GM19372 (cell line): Measurements from ENCODE around the gene EEFSEC.

Experiments
- ATAC-seq: cut with Tn5 transposase; IDR thresholded peaks from one replicate; pipeline ENCODE4 v1.9.1; 2021; ENCODE audit warnings: mild to moderate bottlenecking, low read depth, moderate library complexity; ENCODE audit not compliant: unreplicated experiment

Gene EEFSEC

DNA sequence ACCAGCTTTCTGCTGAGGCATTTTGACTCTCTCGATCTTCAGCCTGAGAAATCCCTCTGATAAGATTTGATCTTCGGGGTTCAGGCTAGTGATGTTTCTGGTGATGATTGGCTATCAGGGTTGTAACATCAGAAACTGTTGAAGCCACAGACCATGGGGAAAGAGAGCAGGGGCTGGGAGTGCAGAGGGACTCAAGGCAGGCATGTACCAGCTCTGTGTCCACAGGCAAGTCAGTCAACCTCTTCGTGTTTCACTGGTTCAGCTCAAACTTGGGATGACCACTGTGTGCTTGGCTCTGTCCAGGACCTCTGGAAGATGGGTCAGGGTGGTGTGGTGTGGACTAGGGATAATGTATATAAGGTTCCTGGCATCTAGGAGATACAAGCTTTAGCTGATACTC lies 116.5 kb downstream of the EEFSEC start:
- no peak for ATAC-seq

DNA sequence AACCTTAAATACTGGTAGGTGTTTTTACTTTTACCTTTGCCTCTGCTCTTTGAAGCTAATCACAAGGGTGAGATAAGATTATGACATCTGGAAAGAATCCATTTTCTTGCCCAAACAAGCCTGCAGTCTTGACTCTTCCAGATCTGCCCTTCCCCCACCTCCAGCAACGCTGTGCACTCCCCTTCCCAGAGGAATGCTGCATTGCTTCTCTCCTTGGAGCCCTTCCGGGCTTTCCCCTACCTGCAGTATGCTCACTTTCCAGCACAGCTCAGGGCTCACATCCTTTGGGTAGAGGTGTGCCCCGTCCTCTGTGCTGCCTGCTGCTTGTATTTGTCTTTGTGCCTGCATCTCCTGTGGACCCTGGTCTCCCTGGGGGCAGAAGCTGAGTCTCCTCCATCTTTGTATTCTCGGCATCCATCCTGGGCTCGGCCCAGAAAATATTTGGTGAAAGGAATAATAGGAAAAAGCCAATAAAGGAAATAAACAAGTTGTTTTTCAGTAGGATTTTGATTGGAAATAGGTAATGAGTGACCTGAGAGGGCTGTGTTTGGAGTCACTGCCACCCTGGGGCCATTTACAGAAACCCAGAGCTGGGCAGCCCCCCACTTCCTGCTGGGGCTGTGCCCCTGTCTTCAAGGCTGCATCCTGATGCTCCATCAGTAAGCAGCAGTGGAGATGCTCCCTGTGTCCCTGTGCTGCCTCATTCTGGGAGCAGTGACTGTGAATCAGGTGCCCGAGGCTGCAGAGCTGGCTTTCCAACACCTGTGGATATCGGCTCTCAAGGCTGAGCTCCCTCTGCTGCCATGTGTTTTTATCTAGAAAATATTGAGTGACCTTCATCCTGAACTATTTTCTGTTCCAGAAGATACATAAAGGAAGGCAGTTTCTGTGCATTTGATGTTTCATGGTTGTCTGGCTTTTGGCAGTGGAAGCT lies 117.5 kb downstream of the EEFSEC start:
- ATAC-seq, result no peak

DNA sequence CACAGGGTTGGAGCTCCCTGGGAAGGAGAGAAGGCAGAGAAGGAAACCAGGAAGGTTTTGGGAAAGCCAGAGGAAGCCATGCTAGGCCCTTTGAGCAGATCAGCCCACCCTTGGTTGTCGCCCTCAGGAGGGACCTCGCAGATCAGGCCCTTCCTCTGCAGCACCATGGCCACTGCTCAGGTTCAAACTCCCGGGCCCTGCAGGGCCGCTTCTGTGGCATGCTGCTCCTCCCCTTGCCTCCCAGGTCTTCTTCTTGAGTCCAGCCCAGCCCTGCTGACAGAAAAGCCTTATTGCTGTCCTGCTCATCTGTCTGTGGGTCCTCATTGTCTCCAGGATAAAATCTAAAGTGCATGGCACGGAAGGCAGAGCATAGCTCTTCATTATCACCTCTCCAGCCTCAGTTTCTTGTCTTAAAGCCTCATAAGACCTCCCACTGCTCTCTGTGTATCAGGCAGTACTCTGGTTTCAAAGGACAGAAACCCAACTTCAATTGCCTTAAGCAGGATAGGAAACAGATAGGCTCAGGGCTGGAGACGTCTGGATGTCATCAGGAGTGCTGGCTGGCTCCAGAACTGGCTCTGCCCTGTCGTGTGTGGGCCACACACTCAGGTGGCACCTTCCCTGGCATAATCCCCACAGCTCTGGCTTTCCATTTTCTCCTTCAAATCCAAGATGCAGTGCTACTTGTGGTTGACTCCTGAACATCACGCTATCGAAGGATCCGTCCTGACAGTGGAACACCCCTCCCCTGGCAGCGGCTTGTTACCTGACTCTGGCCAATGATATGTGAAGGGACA lies 118.5 kb downstream of the EEFSEC start:
- ATAC-seq, result no peak

DNA sequence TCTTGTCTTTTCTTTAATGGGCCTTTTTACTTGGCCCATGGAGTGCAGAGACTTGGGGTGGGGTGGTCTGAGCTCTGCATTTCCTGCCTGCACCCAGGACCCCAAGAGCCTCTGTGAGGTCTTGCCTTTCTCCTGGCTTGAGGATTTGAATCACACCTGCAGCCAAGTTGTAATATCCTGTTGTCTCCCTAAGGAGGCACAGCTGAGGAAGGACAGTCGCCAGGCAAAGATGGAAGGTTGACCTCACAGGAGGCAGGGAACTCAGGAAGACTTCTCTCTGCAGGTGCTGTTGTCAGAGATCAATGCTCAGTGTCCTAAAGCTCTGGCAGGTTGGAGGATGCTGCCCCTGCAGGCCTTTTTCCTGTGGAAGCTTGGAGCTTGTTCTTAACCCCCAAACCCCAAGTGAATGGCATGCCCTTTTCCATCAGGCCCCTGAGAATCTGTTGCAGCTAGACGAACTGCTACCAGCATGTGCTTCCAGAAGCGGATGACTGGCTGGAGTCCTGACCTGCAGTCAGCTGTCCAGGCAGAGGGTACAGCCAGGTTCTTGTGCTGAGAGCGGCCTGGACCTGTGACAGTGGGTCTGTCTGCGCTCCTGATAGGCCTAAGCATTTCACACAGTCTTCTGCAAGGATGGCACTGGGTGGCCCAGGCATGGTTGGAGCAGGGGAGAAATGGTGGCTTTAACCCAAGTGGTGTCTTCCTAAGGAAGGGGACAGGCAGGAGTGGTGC lies 120.0 kb downstream of the EEFSEC start:
- ATAC-seq, result no peak

DNA sequence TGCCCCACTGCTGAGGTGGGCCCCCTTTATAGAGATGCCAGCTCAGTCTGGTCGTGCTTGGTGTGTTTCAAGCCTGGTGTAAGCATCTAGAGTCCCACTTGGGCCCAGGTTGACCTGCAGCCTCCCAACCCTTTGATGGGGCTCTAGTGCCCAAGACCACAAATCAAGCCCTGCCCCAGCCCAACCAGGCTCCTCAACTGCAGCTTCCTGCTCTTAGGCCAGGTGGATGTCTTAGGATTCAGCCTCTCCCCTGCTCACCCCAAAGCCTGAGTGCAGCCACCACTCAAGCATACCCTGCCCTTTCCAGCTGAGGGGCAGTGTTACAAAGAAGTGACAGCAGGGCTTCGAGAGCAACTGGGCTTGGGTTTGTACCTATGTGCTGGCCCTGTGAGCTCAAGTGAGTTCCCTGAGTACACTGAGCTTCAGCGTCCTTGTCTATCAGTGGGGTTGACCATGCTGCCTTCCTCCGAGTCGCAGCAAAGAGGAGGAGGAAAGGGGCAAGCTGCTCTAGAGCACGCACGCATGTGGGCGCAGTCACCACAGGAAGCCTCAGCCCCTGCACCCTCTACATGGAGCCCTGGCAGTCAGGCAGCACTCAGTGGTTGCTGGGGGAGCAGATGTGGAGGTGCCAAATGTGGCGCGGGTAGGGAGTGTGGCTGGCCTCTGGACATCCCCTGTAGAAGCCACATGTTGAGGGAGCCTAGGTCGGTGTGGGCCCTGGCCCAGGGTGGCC lies 120.7 kb downstream of the EEFSEC start:
- no peak for ATAC-seq

DNA sequence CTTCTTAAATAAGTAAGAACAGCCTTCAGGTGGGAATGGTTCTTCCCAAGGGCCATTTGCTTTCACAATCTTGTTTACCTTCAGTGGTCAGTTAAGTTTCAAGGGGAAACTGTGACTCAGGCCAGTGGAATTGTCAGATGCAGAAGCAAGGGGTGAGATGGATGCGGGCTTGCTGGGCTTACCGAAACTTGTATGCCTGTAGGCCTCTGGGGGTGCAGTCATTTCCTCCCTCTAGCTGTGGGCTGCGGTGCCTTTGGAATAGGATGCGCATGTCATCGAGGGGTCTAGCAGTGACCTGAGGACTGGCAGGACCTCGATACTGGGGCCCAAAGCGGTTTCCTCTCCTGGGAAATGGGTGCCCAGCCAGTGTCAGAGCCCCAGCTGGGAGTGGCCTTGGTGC lies 121.6 kb downstream of the EEFSEC start:
- ATAC-seq, result no peak

DNA sequence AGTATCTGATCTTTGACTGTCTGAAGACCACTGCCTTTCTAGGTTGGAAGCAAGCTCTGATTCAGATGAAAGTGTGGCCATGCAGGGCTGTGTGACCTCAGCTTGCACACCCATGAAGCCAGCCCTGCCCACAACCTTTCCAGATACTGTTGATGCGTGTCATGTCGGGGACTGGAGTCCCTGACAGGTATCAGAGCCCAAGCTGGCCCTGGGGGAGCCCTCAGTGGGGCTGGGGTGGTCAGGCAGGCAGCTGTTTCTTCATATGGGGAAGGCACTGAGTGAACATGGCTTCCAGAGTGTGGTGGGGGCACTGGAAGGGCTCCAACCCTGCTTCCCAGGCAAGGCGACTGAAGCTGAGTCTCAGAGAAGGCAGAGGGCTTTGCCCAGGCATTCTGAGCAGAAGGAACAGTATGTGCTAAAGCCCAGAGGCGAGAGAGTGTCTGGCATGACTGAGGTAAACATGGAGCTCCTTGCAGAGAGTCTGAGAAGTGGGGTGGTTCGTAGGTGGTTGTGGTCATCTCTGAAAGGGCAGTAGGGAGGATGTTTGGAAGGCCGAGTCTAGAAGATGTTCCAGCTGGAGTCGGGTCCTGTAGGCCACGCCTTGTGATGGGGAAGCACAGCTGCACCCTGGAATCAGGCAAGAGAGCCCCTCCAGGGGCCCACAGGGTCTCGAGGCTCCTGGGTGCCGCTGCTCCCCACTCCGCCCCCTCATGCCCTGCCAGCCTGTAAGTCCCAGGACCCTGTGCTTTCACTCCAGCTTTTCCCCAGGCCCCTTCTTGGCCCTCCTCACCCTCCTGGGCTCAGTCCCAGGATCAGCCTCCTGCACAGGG lies 122.2 kb downstream of the EEFSEC start:
- no peak for ATAC-seq

DNA sequence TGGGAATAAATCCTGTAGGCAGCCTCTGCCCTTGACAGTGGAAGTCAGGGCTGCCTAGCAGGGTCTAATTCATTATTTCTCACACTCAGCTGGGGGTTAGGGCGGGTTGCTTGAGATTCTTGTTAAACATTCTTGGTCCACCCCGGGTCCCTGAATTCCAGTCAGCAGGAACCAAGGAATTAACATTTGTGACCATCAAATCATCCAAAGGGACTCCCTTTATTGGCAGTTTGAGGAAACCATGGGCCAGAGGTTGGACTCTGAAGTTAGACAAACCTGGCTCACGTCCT lies 122.8 kb downstream of the EEFSEC start:
- no peak for ATAC-seq

DNA sequence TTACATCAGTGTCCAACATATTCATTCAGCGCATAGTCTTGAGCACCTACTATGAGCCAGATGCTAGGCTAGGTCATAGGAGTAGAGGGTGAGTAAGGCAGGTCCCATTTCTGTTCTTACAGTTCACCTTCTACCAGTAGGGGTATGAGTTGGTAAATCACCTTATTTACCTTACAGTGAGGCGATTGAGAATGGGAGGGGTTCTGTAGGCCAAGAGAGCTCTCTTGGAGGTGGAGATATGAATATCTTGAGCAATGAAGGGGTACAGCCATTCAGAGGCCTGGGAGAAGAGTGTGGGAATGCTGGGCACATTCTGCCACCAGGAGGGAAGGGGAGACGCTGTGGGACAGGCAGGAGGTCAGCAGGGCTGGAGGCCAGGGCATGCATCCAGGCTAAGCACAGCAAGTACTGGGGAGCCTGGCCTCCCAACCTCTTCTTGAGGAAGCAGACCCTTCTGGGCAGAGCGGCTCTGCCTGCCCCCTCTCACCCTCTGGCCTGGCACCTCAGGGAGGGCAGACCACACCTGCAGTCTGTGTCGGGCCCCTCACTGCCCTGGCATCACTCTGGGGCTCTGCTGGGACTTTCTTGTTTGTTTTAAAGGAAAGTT lies 123.4 kb downstream of the EEFSEC start:
- no peak for ATAC-seq

DNA sequence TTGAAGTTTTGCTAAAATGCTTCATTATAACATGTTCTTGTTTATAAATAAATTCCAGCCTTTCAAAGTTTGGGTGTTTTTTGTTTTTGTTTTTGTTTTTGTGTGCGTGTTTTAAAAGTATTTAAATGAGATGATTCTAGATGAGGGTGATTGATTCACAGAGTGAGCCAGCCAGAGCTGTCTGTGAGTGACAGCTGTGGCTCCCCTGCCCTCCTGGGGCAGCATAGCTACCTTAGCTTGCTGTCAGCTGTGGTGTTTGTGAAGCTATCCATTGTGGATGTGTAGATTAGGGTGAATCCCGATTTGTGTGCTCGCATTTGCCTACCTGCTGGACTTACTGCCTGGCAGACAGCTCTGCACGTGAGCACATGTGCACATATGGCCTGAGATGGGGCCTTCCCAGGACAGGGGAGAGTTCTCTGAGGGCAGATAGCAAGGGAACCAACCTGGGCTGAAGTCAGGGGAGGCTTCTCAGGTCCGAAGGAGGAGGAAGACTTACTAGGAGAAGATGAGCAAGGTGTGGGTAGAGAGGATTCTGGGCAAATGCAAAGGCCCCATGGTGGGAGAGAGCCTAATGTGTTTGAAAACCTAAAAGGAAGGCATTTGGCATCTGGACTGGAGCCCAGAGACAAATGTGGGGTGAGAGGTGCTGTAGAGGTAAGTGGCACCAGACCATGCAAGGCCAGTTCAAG lies 124.2 kb downstream of the EEFSEC start:
- no peak for ATAC-seq

DNA sequence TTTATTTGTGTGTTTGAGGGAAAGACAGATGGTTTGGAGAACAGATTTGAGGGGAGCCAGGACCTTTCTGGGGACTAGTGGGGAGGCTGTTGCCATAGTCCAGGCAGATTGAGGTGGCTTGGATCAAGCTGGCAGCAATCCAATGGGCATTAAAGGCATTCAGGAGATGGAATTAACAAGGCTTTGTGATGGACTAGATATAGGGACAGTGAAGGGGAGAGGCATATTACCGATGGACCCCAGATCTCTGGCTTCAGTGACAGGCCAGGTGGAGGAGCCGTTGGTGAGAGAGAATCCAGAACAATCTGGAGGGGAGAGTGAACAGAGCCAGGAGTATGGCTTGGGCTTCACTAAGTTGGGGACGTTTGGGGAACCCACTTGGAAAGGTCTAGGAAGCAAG lies 124.8 kb downstream of the EEFSEC start:
- ATAC-seq, result no peak

DNA sequence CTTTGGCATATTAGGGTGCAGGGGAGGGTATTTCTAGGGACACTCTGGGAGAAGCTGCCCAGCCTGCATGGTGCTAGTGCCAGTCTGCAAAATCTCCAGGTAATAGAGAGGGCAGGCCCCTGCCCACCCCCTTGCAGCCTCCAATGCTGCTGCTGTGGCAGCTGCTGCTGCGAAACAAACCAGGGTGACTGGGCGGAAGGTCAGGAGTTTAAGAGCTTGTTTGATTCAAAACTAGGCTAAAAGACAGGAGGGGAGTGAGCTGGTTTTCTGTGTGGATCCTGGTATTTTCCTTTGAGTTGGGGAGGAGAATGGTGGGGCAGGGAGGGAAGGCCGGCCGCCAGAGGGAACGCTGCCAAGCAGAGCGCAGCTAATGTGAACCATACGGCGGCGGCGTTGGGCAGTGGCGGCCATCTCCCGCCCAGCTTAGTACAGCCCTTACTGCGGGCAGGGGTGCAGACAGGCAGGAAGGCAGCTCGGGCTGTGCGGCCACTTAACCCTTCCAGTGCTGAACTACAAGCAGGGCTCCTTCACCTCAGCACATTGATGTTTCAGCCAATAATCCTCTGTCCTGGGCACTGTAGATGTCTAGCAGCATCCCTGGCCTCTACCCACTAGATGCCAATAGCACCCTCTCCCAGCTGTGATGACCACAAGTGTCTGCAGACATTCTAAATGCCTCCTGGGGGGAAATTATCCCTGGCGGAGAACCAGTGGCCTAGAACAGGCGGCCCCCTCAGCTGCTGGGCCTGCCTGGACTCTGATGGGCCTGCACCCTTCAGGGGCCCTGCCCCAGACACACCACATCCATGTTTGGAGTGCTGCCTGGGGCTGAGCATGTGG lies 125.7 kb downstream of the EEFSEC start:
- ATAC-seq, result no peak

DNA sequence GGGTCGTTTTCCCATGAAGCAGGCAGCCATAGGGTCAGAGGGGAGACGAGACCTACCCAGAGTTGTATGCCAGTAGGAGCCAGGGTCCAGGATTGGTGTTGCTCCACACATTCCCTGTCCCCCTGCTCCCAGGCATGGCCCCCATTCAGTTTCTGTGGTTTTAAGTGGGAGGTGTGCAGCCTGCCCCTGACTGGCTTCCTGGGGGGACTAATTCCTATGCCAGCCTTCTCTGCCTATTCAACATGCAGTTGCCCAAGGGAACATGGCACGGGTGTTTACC lies 126.3 kb downstream of the EEFSEC start:
- ATAC-seq, result no peak

DNA sequence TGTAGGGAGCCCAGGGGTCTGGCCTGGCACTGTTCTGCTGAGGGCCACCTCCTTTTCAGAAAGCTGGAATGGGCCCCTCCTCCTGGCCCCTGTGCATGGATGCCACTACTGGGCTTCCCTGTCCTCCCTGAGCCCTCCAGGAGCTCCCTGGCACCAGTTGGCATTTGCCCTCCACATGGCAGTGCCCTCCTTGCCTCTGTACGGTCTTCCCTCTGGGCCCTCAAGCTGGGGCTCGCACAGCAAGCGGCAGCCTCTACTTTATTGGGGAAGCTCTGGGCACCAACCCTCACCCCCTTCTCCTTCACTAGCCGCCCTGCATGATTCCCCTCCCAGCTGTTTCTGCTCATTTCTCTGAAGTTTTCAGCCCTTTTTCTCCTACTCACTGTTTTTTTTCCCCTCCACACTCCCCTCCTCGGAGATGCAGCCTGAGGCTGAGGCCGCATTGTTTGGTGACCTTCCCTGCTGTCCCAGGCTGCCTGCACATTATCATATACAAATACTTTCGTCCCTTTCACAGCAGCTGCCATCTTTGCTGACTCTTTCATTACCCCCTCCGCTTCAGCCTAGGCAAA lies 127.3 kb downstream of the EEFSEC start:
- ATAC-seq, result no peak

DNA sequence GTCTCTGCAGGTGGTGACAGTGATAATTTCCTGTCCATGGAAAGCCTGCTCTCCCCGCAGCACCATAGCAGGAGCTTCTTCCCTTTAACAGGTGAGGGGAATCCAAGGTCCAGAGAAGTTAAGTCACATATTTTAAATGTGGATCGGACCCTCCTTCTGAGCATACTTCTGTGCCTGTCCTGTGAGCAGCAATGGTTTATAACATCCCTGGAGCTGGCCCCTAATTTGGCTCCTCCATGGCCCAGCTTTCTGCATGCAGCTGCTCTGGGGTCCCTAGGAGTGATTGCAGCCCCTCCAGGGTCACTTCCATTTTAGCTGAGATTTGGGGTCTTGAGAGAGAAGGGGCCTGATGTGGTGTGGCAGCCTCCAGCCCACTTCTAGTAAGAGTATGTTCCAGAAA lies 127.8 kb downstream of the EEFSEC start:
- no peak for ATAC-seq

DNA sequence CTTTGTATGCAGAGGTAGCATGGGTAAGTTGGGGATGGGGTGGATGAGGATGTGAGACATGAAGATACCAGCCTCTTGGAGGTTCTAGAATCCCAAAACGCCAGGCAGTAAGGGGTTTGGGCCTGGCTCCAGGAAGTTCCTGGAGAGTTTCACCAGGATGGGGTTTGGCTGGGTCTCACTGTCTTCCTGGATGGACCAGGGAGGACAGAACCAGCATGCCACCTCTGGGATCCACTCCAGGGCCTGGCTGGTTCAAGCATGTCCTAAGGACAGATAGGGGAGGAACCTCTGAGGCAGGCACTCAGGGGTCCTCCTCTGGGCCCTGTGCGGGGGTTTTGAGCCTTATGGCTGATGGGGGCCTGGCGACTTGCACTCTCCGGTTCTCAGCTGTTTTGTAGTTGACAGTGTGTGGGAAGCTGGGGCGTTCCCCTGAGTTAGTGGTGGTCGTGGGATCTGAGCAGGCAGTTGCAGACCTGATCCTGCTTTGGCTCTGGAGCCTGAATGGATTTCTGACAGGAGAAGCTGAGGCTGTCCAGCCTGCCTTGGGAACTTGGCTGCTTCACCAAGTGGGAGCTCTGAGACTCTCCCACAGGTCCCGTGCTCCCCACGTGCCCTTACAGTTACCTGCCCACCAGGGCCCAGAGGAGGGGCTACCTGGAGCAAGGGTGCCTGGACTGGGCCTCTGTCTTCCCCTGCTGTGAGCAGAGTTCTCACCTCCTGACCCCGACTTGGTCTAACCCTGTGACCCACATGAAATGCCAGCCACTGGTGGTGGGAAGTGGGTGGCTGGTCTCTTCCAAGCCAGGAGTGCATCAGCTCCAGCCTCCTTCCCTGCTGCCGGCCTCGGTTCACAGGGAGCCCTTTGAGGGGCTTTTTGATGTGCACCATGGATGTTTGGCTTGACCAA lies 128.4 kb downstream of the EEFSEC start:
- no peak for ATAC-seq
